Esophagus squamous epithelium (tissue), 5 donors: ENCODE data around the gene SLC25A19. TPM values are rescaled to one million over a fixed set of nuclear protein-coding genes. Genes with fewer than 3 reads are reported as not detected.
A peak's percentile ranks its signal among the peaks of the same experiment; 100 is the strongest.

Experiments used
- DNase-seq: peaks from one replicate; lab custom pipeline; 2025; lab: John Stamatoyannopoulos, UW
- H3K27ac ChIP-seq, 4 donors: fragments of 200-600 bp; sonication (generic); one replicate each; pipeline ENCODE4 v1.5.1; 2016 to 2019; ENCODE audit warnings: mild to moderate bottlenecking in 1 of 4
- H3K27me3 ChIP-seq, 4 donors: fragments of 200-600 bp; sonication (generic); 1 replicate in 3 of 4; 2 replicates in 1 of 4; pipeline versions ENCODE4 v1.5.1 to v1.6.0; 2017 to 2021; ENCODE audit warnings: antibody characterized with exemption in 1 of 4
- H3K36me3 ChIP-seq, 3 donors: fragments of 200-600 bp; sonication (generic); one replicate each; pipeline ENCODE4 v1.5.1; 2016 to 2019
- H3K4me1 ChIP-seq, 3 donors: fragments of 200-600 bp; sonication (generic); one replicate each; pipeline ENCODE4 v1.5.1; 2017 to 2019
- H3K4me3 ChIP-seq, 4 donors: fragments of 200-600 bp; sonication (generic); 1 replicate in 3 of 4; 2 replicates in 1 of 4; pipeline ENCODE4 v1.5.1; 2016 to 2019; ENCODE audit warnings: mild to moderate bottlenecking in 2 of 4, moderate library complexity in 1 of 4
- H3K9me3 ChIP-seq, 3 donors: fragments of 200-600 bp; sonication (generic); one replicate each; pipeline ENCODE4 v1.5.1; 2016 to 2019
- CTCF ChIP-seq, 6 experiments: fragments of 450-650 bp in 4 of 6; fragments of 200-600 bp in 2 of 6; sonication (generic) in 2 of 6; IDR thresholded peaks; one replicate each; pipeline ENCODE4 v1.5.1; 2016 to 2019; ENCODE audit warnings: antibody characterized with exemption in 6 of 6, mild to moderate bottlenecking in 4 of 6, moderate library complexity in 4 of 6
- POLR2A ChIP-seq, 4 donors: fragments of 450-650 bp; IDR thresholded peaks; one replicate each; pipeline ENCODE4 v1.6.1; 2017; ENCODE audit warnings: antibody characterized with exemption in 4 of 4, mild to moderate bottlenecking in 4 of 4, moderate library complexity in 3 of 4
- WGBS, 2 donors: methylation state at CpG; one replicate each; pipeline ENCODE4 v1.1.5; 2018; 5-methylcytosine and 5-hydroxymethylcytosine counted together
- intact Hi-C: fragments of 100-400 bp; cut with DNase I; formaldehyde crosslinking; loops from one replicate; pipeline ENCODE4 v1.15.0; 2022
- total RNA-seq, 4 donors: library from RNA; depleted of rRNA; stranded (reverse); fragments of >200 nt; gene quantifications; one replicate each; pipeline ENCODE4 v1.1.0, GENCODE V29; 2016
- donor health status: DM: yes; HTN: yes; CAD: no.

SLC25A19 gene
- total RNA-seq, 4 donors from 2014 or later, result 9.2 to 15.2 (median 11.2) TPM

- no peak for DNase-seq
- H3K36me3 ChIP-seq, result peaks cover 12 to 37% (median 16%) of the 10 kb centered on the region in 3 donors
- no peaks in the 10 kb centered on the region for H3K9me3 ChIP-seq
- intact Hi-C loops, result no loop called here
- peak overlapping the region in 2 of 4 donors; percentile 17 to 26 for H3K4me3 ChIP-seq
- H3K27me3 ChIP-seq, result no peaks in the 10 kb centered on the region
- TF ChIP-seq POLR2A (IDR thresholded peaks at IDR 0.05), result no peak
- 70 to 71% methylated on average over 4 of the region's 4 CpGs for WGBS, 2 donors
- peak overlapping the region; percentile 59 to 76 (median 63) for H3K27ac ChIP-seq
- H3K4me1 ChIP-seq, result peaks cover 0 to 36% (median 13%) of the 10 kb centered on the region in 3 donors
Observed at GRCh38 chr17:75249564-75249963, 39.7 kb downstream of the SLC25A19 start.

- H3K9me3 ChIP-seq, result no peaks in the 10 kb centered on the region
- intact Hi-C loops, result no loop called here
- peaks cover 0 to 27% (median 13%) of the 10 kb centered on the region in 3 donors for H3K4me1 ChIP-seq
- H3K27ac ChIP-seq, result no peak overlapping the region
- TF ChIP-seq POLR2A (IDR thresholded peaks at IDR 0.05) (no peak), CTCF (IDR thresholded peaks at IDR 0.05) (no peak)
- H3K36me3 ChIP-seq, result peaks cover 36 to 69% (median 44%) of the 10 kb centered on the region in 3 donors
- DNase-seq, result no peak
- no peak overlapping the region for H3K4me3 ChIP-seq
- no peaks in the 10 kb centered on the region for H3K27me3 ChIP-seq
- 96% methylated on average over 5 of the region's 12 CpGs; no CpG with 5 or more reads in 1 of the 2 donors for WGBS, 2 donors
Observed at GRCh38 chr17:75246404-75246803, 42.8 kb downstream of the SLC25A19 start.

- Histone ChIP-seq H3K27me3 (no peaks in the 10 kb centered on the region), H3K4me3 (no peak overlapping the region), H3K36me3 (peaks cover 50 to 83% (median 58%) of the 10 kb centered on the region in 3 donors), H3K27ac (no peak overlapping the region), H3K9me3 (no peaks in the 10 kb centered on the region), H3K4me1 (peaks cover 0 to 13% (median 5%) of the 10 kb centered on the region in 3 donors)
- intact Hi-C loops, result no loop called here
- DNase-seq, result no peak
- WGBS, 2 donors, result 78 to 81% methylated on average over 6 of the region's 6 CpGs
- TF ChIP-seq CTCF (IDR thresholded peaks at IDR 0.05), result no peak
- TF ChIP-seq POLR2A (IDR thresholded peaks at IDR 0.05), result no peak
Observed at GRCh38 chr17:75245011-75245410, 44.2 kb downstream of the SLC25A19 start.

- H3K27ac ChIP-seq, result no peak overlapping the region
- peaks cover 57 to 90% (median 65%) of the 10 kb centered on the region in 3 donors for H3K36me3 ChIP-seq
- no peak for TF ChIP-seq POLR2A (IDR thresholded peaks at IDR 0.05)
- TF ChIP-seq CTCF (IDR thresholded peaks at IDR 0.05), result no peak
- WGBS, 2 donors, result 53 to 82% methylated on average over 16 to 17 of the region's 22 CpGs
- H3K4me1 ChIP-seq, result peaks cover 0 to 6% (median 0%) of the 10 kb centered on the region in 3 donors
- no peak overlapping the region for H3K4me3 ChIP-seq
- no peak for DNase-seq
- no peaks in the 10 kb centered on the region for H3K9me3 ChIP-seq
- no peaks in the 10 kb centered on the region for H3K27me3 ChIP-seq
- intact Hi-C loops, result no loop called here
Observed at GRCh38 chr17:75244133-75244866, 44.9 kb downstream of the SLC25A19 start.

GRCh38 chr17:75242461-75243042 lies 46.7 kb downstream of the SLC25A19 start:
- Histone ChIP-seq H3K9me3 (no peaks in the 10 kb centered on the region), H3K4me3 (no peak overlapping the region), H3K27me3 (no peaks in the 10 kb centered on the region), H3K36me3 (peaks cover 71 to 98% (median 78%) of the 10 kb centered on the region in 3 donors), H3K27ac (peak overlapping the region in 2 of 4 donors; percentile 7 to 11), H3K4me1 (no peaks in the 10 kb centered on the region)
- intact Hi-C loops, result no loop called here
- DNase-seq, result no peak
- TF ChIP-seq POLR2A (IDR thresholded peaks at IDR 0.05) (no peak), CTCF (IDR thresholded peaks at IDR 0.05) (no peak)
- WGBS, 2 donors, result 68 to 74% methylated on average over 10 to 14 of the region's 17 CpGs
